OCI-LY7 (cell line): ENCODE results near the gene TENT5C. TPM values are rescaled to one million over a fixed set of nuclear protein-coding genes. Genes with fewer than 3 reads are reported as not detected.

Source experiments
- BruUV-seq: library from RNA; stranded (reverse); fragments of 400-500 nt; replicated peaks from 2 replicates; lab custom pipeline; 2021; lab: Mats Ljungman, UMichigan
- CTCF ChIA-PET: fragments of 300-600 bp; sonication (Branson Sonifier 250); formaldehyde crosslinking; loops from one replicate; lab custom pipeline; 2022; ENCODE audit warnings: antibody characterized with exemption; ENCODE audit not compliant: unreplicated experiment; lab: Charles Lee
- POLR2A ChIA-PET: fragments of 300-600 bp; sonication (Branson Sonifier 250); formaldehyde crosslinking; loops from one replicate; lab custom pipeline; 2022; ENCODE audit warnings: antibody characterized with exemption; lab: Charles Lee
- DNase-seq: peaks from one replicate; pipeline ENCODE4 v3.0.0-alpha.2; 2015; ENCODE audit warnings: low spot score
- H2AFZ ChIP-seq: fragments of 200-600 bp; sonication (generic), shearing (Covaris generic); 2 replicates; pipeline ENCODE4 v1.6.1; 2014; ENCODE audit warnings: mild to moderate bottlenecking, antibody characterized with exemption, low read length, moderate library complexity
- H3K27ac ChIP-seq: fragments of 200-600 bp; sonication (generic); 2 replicates; pipeline ENCODE4 v1.5.1; 2014; ENCODE audit warnings: mixed run types, low read depth, mild to moderate bottlenecking, moderate library complexity, low read length, inconsistent platforms; ENCODE audit not compliant: poor library complexity, severe bottlenecking
- H3K36me3 ChIP-seq: fragments of 200-600 bp; sonication (generic); 2 replicates; pipeline ENCODE4 v1.6.1; 2014; ENCODE audit warnings: mild to moderate bottlenecking, antibody characterized with exemption, low read length, moderate library complexity, mixed read lengths; ENCODE audit not compliant: insufficient read depth
- H3K4me1 ChIP-seq: fragments of 200-600 bp; sonication (generic); 2 replicates; pipeline ENCODE4 v1.5.1; 2014; ENCODE audit warnings: mild to moderate bottlenecking, low read length; ENCODE audit not compliant: insufficient read depth, poor library complexity, severe bottlenecking
- H3K4me2 ChIP-seq: fragments of 200-600 bp; sonication (generic); 2 replicates; pipeline ENCODE4 v1.6.1; 2014; ENCODE audit warnings: mild to moderate bottlenecking, low read length
- H3K4me3 ChIP-seq: fragments of 200-600 bp; sonication (generic); 2 replicates; pipeline ENCODE4 v1.5.1; 2014; ENCODE audit warnings: mild to moderate bottlenecking, low read depth, low read length; ENCODE audit not compliant: poor library complexity, severe bottlenecking
- H3K79me2 ChIP-seq: fragments of 200-600 bp; sonication (generic); 2 replicates; pipeline ENCODE4 v1.6.1; 2016; ENCODE audit warnings: low read depth, mild to moderate bottlenecking, low read length, moderate library complexity, mixed read lengths; ENCODE audit not compliant: insufficient read depth
- H3K9me2 ChIP-seq: fragments of 200-600 bp; sonication (generic); 2 replicates; pipeline ENCODE4 v1.6.1; 2016; ENCODE audit warnings: mild to moderate bottlenecking, low read length, mixed read lengths; ENCODE audit not compliant: insufficient read depth
- H3K9me3 ChIP-seq: fragments of 200-600 bp; sonication (generic); 2 replicates; pipeline ENCODE4 v1.6.1; 2014; ENCODE audit warnings: mild to moderate bottlenecking, mixed run types, low read length, mixed read lengths
- H4K20me1 ChIP-seq: fragments of 200-600 bp; sonication (generic); 2 replicates; pipeline ENCODE4 v1.6.1; 2014; ENCODE audit warnings: mild to moderate bottlenecking, antibody characterized with exemption, low read length, moderate library complexity, mixed read lengths; ENCODE audit not compliant: insufficient read depth
- CTCF ChIP-seq: fragments of 200-600 bp; sonication (generic); conservative IDR thresholded peaks from 2 replicates; pipeline ENCODE4 v1.5.1; 2014; ENCODE audit warnings: mild to moderate bottlenecking, antibody characterized with exemption, low read length, moderate library complexity, mixed read lengths
- EZH2phosphoT487 ChIP-seq: fragments of 200-600 bp; sonication (generic); IDR thresholded peaks from 2 replicates; pipeline ENCODE4 v1.6.1; 2018; ENCODE audit warnings: low read depth, borderline replicate concordance, mild to moderate bottlenecking, mixed run types, antibody characterized with exemption, low read length, moderate library complexity, mixed read lengths
- intact Hi-C: fragments of 100-400 bp; cut with micrococcal nuclease; formaldehyde crosslinking; loops from one replicate; pipeline ENCODE4 v1.10.0; 2022; ENCODE audit not compliant: unreplicated experiment
- total RNA-seq, 2 experiments: library from RNA; depleted of rRNA in 1 of 2; stranded (reverse); fragments of >200 nt in 1 of 2; shearing (Covaris generic) in 1 of 2; gene quantifications; 2 replicates each; pipeline ENCODE4 v1.2.3, GENCODE V29; 2014 to 2022

The TENT5C gene
- total RNA-seq, 2 experiments from 2014 or later: 13.3 to 31.1 TPM

- Histone ChIP-seq H3K9me2 (no peaks in the 10 kb centered on the region), H4K20me1 (no peaks in the 10 kb centered on the region), H3K4me1 (peaks cover 16% of the 10 kb centered on the region), H2AFZ (no peak overlapping the region), H3K9me3 (no peaks in the 10 kb centered on the region), H3K79me2 (no peaks in the 10 kb centered on the region), H3K36me3 (no peaks in the 10 kb centered on the region), H3K4me2 (no peak overlapping the region), H3K4me3 (no peak overlapping the region), H3K27ac (no peak overlapping the region)
- BruUV-seq: no TSS peak
- ChIA-PET POLR2A (interaction anchor here (0.6 to 1.0 kb wide), 3 partner anchors 23 to 116 kb away, joined by 3 to 4 read pairs (median 3); no protein-coding TSS in a partner anchor), CTCF (interaction anchor here (1.9 kb wide), 1 partner anchor 10 kb away, joined by 5 read pairs; no protein-coding TSS in a partner anchor)
- intact Hi-C loops: no loop called here
- peak; percentile 25 for DNase-seq
- TF ChIP-seq CTCF: peak; percentile 26; the same call in 1 of the 2 replicates
- TF ChIP-seq EZH2phosphoT487: no peak
Measured at GRCh38 chr1:117590273-117590925, 15.4 kb upstream of the TENT5C start.

GRCh38 chr1:117591252-117591651, 14.6 kb upstream of the TENT5C start:
- H3K9me2 ChIP-seq: no peaks in the 10 kb centered on the region
- BruUV-seq: no TSS peak
- no peak overlapping the region for H3K4me2 ChIP-seq
- no peaks in the 10 kb centered on the region for H4K20me1 ChIP-seq
- H3K36me3 ChIP-seq: no peaks in the 10 kb centered on the region
- ChIA-PET CTCF (interaction anchor here (0.6 to 1.9 kb wide), 2 partner anchors 11 to 122 kb away, joined by 3 to 5 read pairs; no protein-coding TSS in a partner anchor), POLR2A (interaction anchor here (0.6 to 1.2 kb wide), 7 partner anchors 10 to 116 kb away, joined by 3 to 5 read pairs (median 3); no protein-coding TSS in a partner anchor)
- H3K4me1 ChIP-seq: peaks cover 24% of the 10 kb centered on the region
- no peak overlapping the region for H3K27ac ChIP-seq
- no peak for DNase-seq
- H3K79me2 ChIP-seq: no peaks in the 10 kb centered on the region
- no peaks in the 10 kb centered on the region for H3K9me3 ChIP-seq
- intact Hi-C loops: no loop called here
- no peak overlapping the region for H3K4me3 ChIP-seq
- TF ChIP-seq CTCF (no peak), EZH2phosphoT487 (no peak)
- H2AFZ ChIP-seq: no peak overlapping the region

- no peaks in the 10 kb centered on the region for H3K36me3 ChIP-seq
- ChIA-PET CTCF (interaction anchor here (0.6 kb wide), 1 partner anchor 121 kb away, joined by 3 read pairs; no protein-coding TSS in a partner anchor), POLR2A (interaction anchor here (0.9 to 1.2 kb wide), 2 partner anchors 11 to 24 kb away, joined by 3 to 5 read pairs; no protein-coding TSS in a partner anchor)
- DNase-seq: no peak
- TF ChIP-seq CTCF: no peak
- TF ChIP-seq EZH2phosphoT487: no peak
- H3K4me1 ChIP-seq: peaks cover 30% of the 10 kb centered on the region
- H3K9me2 ChIP-seq: no peaks in the 10 kb centered on the region
- H3K27ac ChIP-seq: no peak overlapping the region
- H2AFZ ChIP-seq: no peak overlapping the region
- no TSS peak for BruUV-seq
- no peaks in the 10 kb centered on the region for H3K9me3 ChIP-seq
- intact Hi-C loops: no loop called here
- H4K20me1 ChIP-seq: no peaks in the 10 kb centered on the region
- no peak overlapping the region for H3K4me2 ChIP-seq
- no peak overlapping the region for H3K4me3 ChIP-seq
- no peaks in the 10 kb centered on the region for H3K79me2 ChIP-seq
Measured at GRCh38 chr1:117592155-117592554, 13.7 kb upstream of the TENT5C start.
